ENCODE data around the gene TFDP1. TPM values are rescaled to one million over a fixed set of nuclear protein-coding genes. Genes with fewer than 3 reads are reported as not detected.

Gene TFDP1
- polyA plus RNA-seq, 1 of the 3 experiments (the other 2 are of a cell fraction): 76.7 TPM

- H3K4me1 ChIP-seq (ENCODE audit: control insufficient read depth in 1 of 2, insufficient read depth in 2 of 2, low read depth in 1 of 2, low read length in 1 of 2): peaks cover 0 to 7% of the 10 kb centered on the region in 2 experiments; a peak in 1 of 4 replicates
- H4K20me1 ChIP-seq (ENCODE audit: insufficient read depth): no peaks in the 10 kb centered on the region
- H3K36me3 ChIP-seq (replicated peaks in 1 of 2; ENCODE audit: control insufficient read depth in 1 of 2, insufficient read depth in 2 of 2, low read length in 1 of 2): no peaks in the 10 kb centered on the region
- 77% methylated on average over 32 of the region's 39 CpGs for WGBS (ENCODE audit: low lambda C conversion rate)
- ChIA-PET CTCF (interaction anchor here (1.4 kb wide), 1 partner anchor 12 kb away, joined by 3 read pairs; the partner anchor contains the start of gene GRK1), POLR2A (no interaction called here)
- H3K9me3 ChIP-seq: no peaks in the 10 kb centered on the region
- H3K79me2 ChIP-seq (ENCODE audit: insufficient read depth): no peaks in the 10 kb centered on the region
- no peak overlapping the region for H3K4me2 ChIP-seq
- no peaks in the 10 kb centered on the region for H3F3A ChIP-seq (replicated peaks; ENCODE audit: insufficient read depth)
- no peaks in the 10 kb centered on the region for H3K9me2 ChIP-seq
- TF ChIP-seq RCOR1 (IDR thresholded peaks at IDR 0.05; ENCODE audit: low read length): no peak
- TF ChIP-seq, protein P1, sequence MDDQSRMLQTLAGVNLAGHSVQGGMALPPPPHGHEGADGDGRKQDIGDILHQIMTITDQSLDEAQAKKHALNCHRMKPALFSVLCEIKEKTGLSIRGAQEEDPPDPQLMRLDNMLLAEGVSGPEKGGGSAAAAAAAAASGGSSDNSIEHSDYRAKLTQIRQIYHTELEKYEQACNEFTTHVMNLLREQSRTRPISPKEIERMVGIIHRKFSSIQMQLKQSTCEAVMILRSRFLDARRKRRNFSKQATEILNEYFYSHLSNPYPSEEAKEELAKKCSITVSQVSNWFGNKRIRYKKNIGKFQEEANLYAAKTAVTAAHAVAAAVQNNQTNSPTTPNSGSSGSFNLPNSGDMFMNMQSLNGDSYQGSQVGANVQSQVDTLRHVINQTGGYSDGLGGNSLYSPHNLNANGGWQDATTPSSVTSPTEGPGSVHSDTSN (IDR thresholded peaks at IDR 0.05): no peak
- no peak for TF ChIP-seq RAD21 (IDR thresholded peaks at IDR 0.05; ENCODE audit: low read length)
- no peak for TF ChIP-seq RFX5 (IDR thresholded peaks at IDR 0.05; ENCODE audit: low read length)
- no peak for TF ChIP-seq GATA2 (CRISPR knock-in tag; IDR thresholded peaks at IDR 0.05)
- TF ChIP-seq SMC3 (IDR thresholded peaks at IDR 0.05; ENCODE audit: low read depth, low read length): no peak
- TF ChIP-seq TAF1 (IDR thresholded peaks at IDR 0.05; ENCODE audit: borderline replicate concordance, low read depth, low read length): no peak
- TF ChIP-seq EP300 (IDR thresholded peaks at IDR 0.05; ENCODE audit: borderline replicate concordance in 1 of 2, low read depth in 1 of 2, low read length in 1 of 2): no peak
- no peak for TF ChIP-seq NRF1 (IDR thresholded peaks at IDR 0.05; ENCODE audit: low read depth, low read length)
- no peak for TF ChIP-seq FOXJ3 (CRISPR knock-in tag; IDR thresholded peaks at IDR 0.05)
- no peak for TF ChIP-seq EZH2phosphoT487 (IDR thresholded peaks at IDR 0.05; ENCODE audit: borderline replicate concordance, low read depth)
- no peak for TF ChIP-seq ELF1 (IDR thresholded peaks at IDR 0.05)
- TF ChIP-seq MEF2A (IDR thresholded peaks at IDR 0.05; ENCODE audit: borderline replicate concordance, low read depth): no peak
- H3K4me3 ChIP-seq (ENCODE audit: low read depth in 2 of 2, low read length in 1 of 2): no peak overlapping the region
- no peak overlapping the region for H2AFZ ChIP-seq (ENCODE audit: low read depth)
- H3K9ac ChIP-seq: no peak overlapping the region
- no peak overlapping the region for H3K27ac ChIP-seq (ENCODE audit: low read depth in 2 of 2, low read length in 1 of 2)
- no peaks in the 10 kb centered on the region for H3K27me3 ChIP-seq (ENCODE audit: insufficient read depth)
- no peak for DNase-seq
These were observed 70.2 kb downstream of the TFDP1 start for GRCh38 chr13:113654591-113655345.

- WGBS (ENCODE audit: low lambda C conversion rate): 81% methylated on average over 10 of the region's 15 CpGs
- no peaks in the 10 kb centered on the region for H3K36me3 ChIP-seq (replicated peaks in 1 of 2; ENCODE audit: control insufficient read depth in 1 of 2, insufficient read depth in 2 of 2, low read length in 1 of 2)
- no peak for DNase-seq
- no peaks in the 10 kb centered on the region for H3K27me3 ChIP-seq (ENCODE audit: insufficient read depth)
- no peak overlapping the region for H3K9ac ChIP-seq
- H3K79me2 ChIP-seq (ENCODE audit: insufficient read depth): no peaks in the 10 kb centered on the region
- ChIA-PET CTCF (interaction anchor here (0.7 to 1.4 kb wide), 2 partner anchors 11 to 69 kb away, joined by 3 to 4 read pairs; partner anchors contain the start of gene GRK1), POLR2A (no interaction called here)
- H2AFZ ChIP-seq (ENCODE audit: low read depth): no peak overlapping the region
- no peaks in the 10 kb centered on the region for H4K20me1 ChIP-seq (ENCODE audit: insufficient read depth)
- H3F3A ChIP-seq (replicated peaks; ENCODE audit: insufficient read depth): no peaks in the 10 kb centered on the region
- H3K4me2 ChIP-seq: no peak overlapping the region
- H3K9me2 ChIP-seq: no peaks in the 10 kb centered on the region
- H3K9me3 ChIP-seq: no peaks in the 10 kb centered on the region
- no peak overlapping the region for H3K4me3 ChIP-seq (ENCODE audit: low read depth in 2 of 2, low read length in 1 of 2)
- H3K27ac ChIP-seq (ENCODE audit: low read depth in 2 of 2, low read length in 1 of 2): no peak overlapping the region
- peaks cover 0 to 7% of the 10 kb centered on the region in 2 experiments; a peak in 1 of 4 replicates for H3K4me1 ChIP-seq (ENCODE audit: control insufficient read depth in 1 of 2, insufficient read depth in 2 of 2, low read depth in 1 of 2, low read length in 1 of 2)
- no peak for TF ChIP-seq MEF2A (IDR thresholded peaks at IDR 0.05; ENCODE audit: borderline replicate concordance, low read depth)
- TF ChIP-seq, protein P2, sequence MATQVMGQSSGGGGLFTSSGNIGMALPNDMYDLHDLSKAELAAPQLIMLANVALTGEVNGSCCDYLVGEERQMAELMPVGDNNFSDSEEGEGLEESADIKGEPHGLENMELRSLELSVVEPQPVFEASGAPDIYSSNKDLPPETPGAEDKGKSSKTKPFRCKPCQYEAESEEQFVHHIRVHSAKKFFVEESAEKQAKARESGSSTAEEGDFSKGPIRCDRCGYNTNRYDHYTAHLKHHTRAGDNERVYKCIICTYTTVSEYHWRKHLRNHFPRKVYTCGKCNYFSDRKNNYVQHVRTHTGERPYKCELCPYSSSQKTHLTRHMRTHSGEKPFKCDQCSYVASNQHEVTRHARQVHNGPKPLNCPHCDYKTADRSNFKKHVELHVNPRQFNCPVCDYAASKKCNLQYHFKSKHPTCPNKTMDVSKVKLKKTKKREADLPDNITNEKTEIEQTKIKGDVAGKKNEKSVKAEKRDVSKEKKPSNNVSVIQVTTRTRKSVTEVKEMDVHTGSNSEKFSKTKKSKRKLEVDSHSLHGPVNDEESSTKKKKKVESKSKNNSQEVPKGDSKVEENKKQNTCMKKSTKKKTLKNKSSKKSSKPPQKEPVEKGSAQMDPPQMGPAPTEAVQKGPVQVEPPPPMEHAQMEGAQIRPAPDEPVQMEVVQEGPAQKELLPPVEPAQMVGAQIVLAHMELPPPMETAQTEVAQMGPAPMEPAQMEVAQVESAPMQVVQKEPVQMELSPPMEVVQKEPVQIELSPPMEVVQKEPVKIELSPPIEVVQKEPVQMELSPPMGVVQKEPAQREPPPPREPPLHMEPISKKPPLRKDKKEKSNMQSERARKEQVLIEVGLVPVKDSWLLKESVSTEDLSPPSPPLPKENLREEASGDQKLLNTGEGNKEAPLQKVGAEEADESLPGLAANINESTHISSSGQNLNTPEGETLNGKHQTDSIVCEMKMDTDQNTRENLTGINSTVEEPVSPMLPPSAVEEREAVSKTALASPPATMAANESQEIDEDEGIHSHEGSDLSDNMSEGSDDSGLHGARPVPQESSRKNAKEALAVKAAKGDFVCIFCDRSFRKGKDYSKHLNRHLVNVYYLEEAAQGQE (IDR thresholded peaks at IDR 0.05; ENCODE audit: low read depth, low read length): no peak
- TF ChIP-seq ELF1 (IDR thresholded peaks at IDR 0.05): no peak
- TF ChIP-seq CHD2 (IDR thresholded peaks at IDR 0.05; ENCODE audit: low read length, partially characterized antibody): no peak
- TF ChIP-seq NRF1 (IDR thresholded peaks at IDR 0.05; ENCODE audit: low read depth, low read length): no peak
- no peak for TF ChIP-seq POLR2AphosphoS5 (IDR thresholded peaks at IDR 0.05; ENCODE audit: low read depth, low read length)
- no peak for TF ChIP-seq TEAD4 (IDR thresholded peaks at IDR 0.05; ENCODE audit: borderline replicate concordance, insufficient read depth)
- TF ChIP-seq, protein P3, sequence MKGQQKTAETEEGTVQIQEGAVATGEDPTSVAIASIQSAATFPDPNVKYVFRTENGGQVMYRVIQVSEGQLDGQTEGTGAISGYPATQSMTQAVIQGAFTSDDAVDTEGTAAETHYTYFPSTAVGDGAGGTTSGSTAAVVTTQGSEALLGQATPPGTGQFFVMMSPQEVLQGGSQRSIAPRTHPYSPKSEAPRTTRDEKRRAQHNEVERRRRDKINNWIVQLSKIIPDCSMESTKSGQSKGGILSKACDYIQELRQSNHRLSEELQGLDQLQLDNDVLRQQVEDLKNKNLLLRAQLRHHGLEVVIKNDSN (IDR thresholded peaks at IDR 0.05; ENCODE audit: borderline replicate concordance, low read depth): no peak
- TF ChIP-seq JUND (IDR thresholded peaks at IDR 0.05): no peak
- TF ChIP-seq FOXJ3 (CRISPR knock-in tag; IDR thresholded peaks at IDR 0.05): no peak
- TF ChIP-seq IRF3 (IDR thresholded peaks at IDR 0.05; ENCODE audit: low read depth, low read length): no peak
- TF ChIP-seq GATA2 (CRISPR knock-in tag; IDR thresholded peaks at IDR 0.05): no peak
These were observed 70.9 kb downstream of the TFDP1 start for GRCh38 chr13:113655346-113656002.

All from SK-N-SH (cell line).